ENCODE results near the gene CYP2D6.

CYP2D6 gene

GRCh38 chr22:42084874-42085273 lies 45.7 kb downstream of the CYP2D6 start:
- no peak overlapping the region for H3K27ac Mint-ChIP-seq
- H3K36me3 Mint-ChIP-seq (ENCODE audit: low read depth) = peaks cover 61% of the 10 kb centered on the region
- peak overlapping the region in 1 of 3 experiments; percentile 30 for H3K4me3 Mint-ChIP-seq
- no peak for TF ChIP-seq CTCF (IDR thresholded peaks at IDR 0.05; ENCODE audit: unreplicated experiment in 3 of 3)
- H3K9me3 Mint-ChIP-seq = peaks cover 3% of the 10 kb centered on the region
- H3K27me3 Mint-ChIP-seq (ENCODE audit: low read depth) = no peaks in the 10 kb centered on the region
- peaks cover 26% of the 10 kb centered on the region for H3K4me1 Mint-ChIP-seq

GRCh38 chr22:42083119-42083518 lies 47.5 kb downstream of the CYP2D6 start:
- Mint-ChIP-seq H3K9me3 (no peaks in the 10 kb centered on the region), H3K36me3 (ENCODE audit: low read depth) (peaks cover 48% of the 10 kb centered on the region), H3K4me3 (peak overlapping the region in 2 of 3 experiments; percentile 66 to 69), H3K4me1 (peaks cover 31% of the 10 kb centered on the region), H3K27me3 (ENCODE audit: low read depth) (no peaks in the 10 kb centered on the region), H3K27ac (no peak overlapping the region)
- no peak for TF ChIP-seq CTCF (IDR thresholded peaks at IDR 0.05; ENCODE audit: unreplicated experiment in 3 of 3)

- no peaks in the 10 kb centered on the region for H3K9me3 Mint-ChIP-seq
- no peak for TF ChIP-seq CTCF (IDR thresholded peaks at IDR 0.05; ENCODE audit: unreplicated experiment in 3 of 3)
- peaks cover 40% of the 10 kb centered on the region for H3K4me1 Mint-ChIP-seq
- H3K4me3 Mint-ChIP-seq = peak overlapping the region; percentile 92 to 94 (median 93)
- H3K27ac Mint-ChIP-seq = peak overlapping the region; percentile 85 to 97 (median 96)
- no peaks in the 10 kb centered on the region for H3K27me3 Mint-ChIP-seq (ENCODE audit: low read depth)
- peaks cover 29% of the 10 kb centered on the region for H3K36me3 Mint-ChIP-seq (ENCODE audit: low read depth)
Measured at GRCh38 chr22:42080287-42080686, 50.3 kb downstream of the CYP2D6 start.

GRCh38 chr22:42079319-42080251 lies 51.0 kb downstream of the CYP2D6 start, which contains the start of gene SMDT1:
Gene SMDT1, plus strand, starts transcription at chr22:42079700. Its CDS starts 69 bp downstream, at chr22:42079769.
- peaks cover 45% of the 10 kb centered on the region for H3K4me1 Mint-ChIP-seq
- TF ChIP-seq CTCF (IDR thresholded peaks at IDR 0.05; ENCODE audit: unreplicated experiment in 3 of 3) = no peak

GRCh38 chr22:42078469-42079318 lies 51.9 kb downstream of the CYP2D6 start:
- Mint-ChIP-seq H3K27me3 (ENCODE audit: low read depth) (no peaks in the 10 kb centered on the region), H3K27ac (peak overlapping the region; percentile 85 to 97 (median 96)), H3K4me3 (peak overlapping the region; percentile 92 to 94 (median 93)), H3K36me3 (ENCODE audit: low read depth) (peaks cover 13% of the 10 kb centered on the region), H3K4me1 (peaks cover 45% of the 10 kb centered on the region), H3K9me3 (no peaks in the 10 kb centered on the region)
- TF ChIP-seq CTCF (IDR thresholded peaks at IDR 0.05; ENCODE audit: unreplicated experiment in 3 of 3) = no peak

More at GRCh38 chr22:42079319-42080251, 51.0 kb downstream of the CYP2D6 start, which contains the start of gene SMDT1:
- H3K9me3 Mint-ChIP-seq = no peaks in the 10 kb centered on the region
- H3K27ac Mint-ChIP-seq = peak within 1 kb of the TSS; percentile 85 to 97 (median 96)
- H3K27me3 Mint-ChIP-seq (ENCODE audit: low read depth) = no peaks in the 10 kb centered on the region
- H3K36me3 Mint-ChIP-seq (ENCODE audit: low read depth) = peaks cover 22% of the 10 kb centered on the region
- H3K4me3 Mint-ChIP-seq = peak within 1 kb of the TSS; percentile 92 to 94 (median 93)
